ENCODE results near the gene PNKD.

PNKD gene

GRCh38 chr2:218256612-218257350 is 13.5 kb upstream of the PNKD start:
- no peak for DNase-seq (ENCODE audit: low read depth, low spot score)

DNA sequence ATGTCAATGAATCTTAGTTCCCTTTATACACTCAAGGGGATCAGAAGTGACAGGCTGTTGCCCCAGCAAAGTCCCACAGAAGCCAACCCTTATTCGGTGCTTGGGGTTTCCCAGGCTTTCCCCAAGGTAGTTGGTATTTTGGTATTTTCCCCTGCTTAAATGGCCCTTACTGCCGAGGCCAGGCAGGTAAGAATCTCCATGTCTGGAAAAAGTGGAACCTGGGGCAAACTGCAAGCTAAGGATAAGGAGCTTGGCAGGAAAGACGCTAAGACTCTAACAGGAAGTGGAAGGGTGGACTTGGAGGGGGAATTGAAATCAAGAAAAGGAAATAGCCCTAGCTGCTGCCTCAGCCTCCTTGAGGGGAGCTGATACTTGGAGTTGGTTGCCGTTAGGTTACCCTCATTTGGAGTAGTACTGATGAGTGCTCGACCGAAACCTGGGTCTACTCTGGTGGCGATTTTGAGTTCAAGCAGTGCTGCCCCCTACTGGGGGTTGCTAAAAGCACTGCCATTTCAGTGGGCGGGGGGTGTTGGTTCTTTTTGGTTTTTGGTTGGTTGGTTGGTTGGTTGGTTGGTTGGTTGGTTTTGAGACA is 12.8 kb upstream of the PNKD start:
- DNase-seq (ENCODE audit: low read depth, low spot score): no peak

- DNase-seq (ENCODE audit: low read depth, low spot score): no peak
Observed at GRCh38 chr2:218259099-218259961, 11.0 kb upstream of the PNKD start.

DNA sequence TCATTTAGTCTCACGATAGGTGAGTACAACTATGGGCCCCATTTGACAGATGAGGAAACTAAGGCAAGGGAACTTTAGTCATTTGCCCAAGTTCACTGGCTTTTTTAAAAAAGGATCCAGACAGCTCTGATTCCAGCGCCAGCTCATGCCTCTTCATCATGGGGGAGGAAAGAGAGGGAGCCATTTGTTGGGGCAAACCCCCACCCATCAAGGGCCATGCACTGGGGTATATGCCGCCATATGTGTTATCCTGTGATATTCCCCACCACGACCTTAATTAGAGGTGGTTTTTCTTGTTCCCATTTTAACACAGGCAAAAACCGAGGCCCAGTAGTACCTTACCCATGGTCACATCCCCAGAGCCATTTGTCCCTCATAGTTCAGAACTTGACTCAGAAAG is 10.2 kb upstream of the PNKD start:
- DNase-seq (ENCODE audit: low read depth, low spot score): no peak

GRCh38 chr2:218260742-218261422 is 9.4 kb upstream of the PNKD start, which contains the start of gene GPBAR1:
GPBAR1 (plus strand) TSS chr2:218261015; CDS start chr2:218262725, 1,710 bp downstream.
- no peak for DNase-seq (ENCODE audit: low read depth, low spot score)

GRCh38 chr2:218261423-218262236 is 8.7 kb upstream of the PNKD start:
- DNase-seq (ENCODE audit: low read depth, low spot score): no peak

- no peak for DNase-seq (ENCODE audit: low read depth, low spot score)
Observed at GRCh38 chr2:218262237-218262600, 8.1 kb upstream of the PNKD start.

GRCh38 chr2:218262631-218263586 is 7.4 kb upstream of the PNKD start:
- DNase-seq (ENCODE audit: low read depth, low spot score): no peak

GRCh38 chr2:218263817-218264641 is 6.3 kb upstream of the PNKD start:
- DNase-seq (ENCODE audit: low read depth, low spot score): no peak

- no peak for DNase-seq (ENCODE audit: low read depth, low spot score)
Observed at GRCh38 chr2:218264773-218265561, 5.4 kb upstream of the PNKD start.

- DNase-seq (ENCODE audit: low read depth, low spot score): no peak
Observed at GRCh38 chr2:218265626-218266025, 4.7 kb upstream of the PNKD start.

GRCh38 chr2:218266316-218266979 is 3.9 kb upstream of the PNKD start:
- no peak for DNase-seq (ENCODE audit: low read depth, low spot score)

DNA sequence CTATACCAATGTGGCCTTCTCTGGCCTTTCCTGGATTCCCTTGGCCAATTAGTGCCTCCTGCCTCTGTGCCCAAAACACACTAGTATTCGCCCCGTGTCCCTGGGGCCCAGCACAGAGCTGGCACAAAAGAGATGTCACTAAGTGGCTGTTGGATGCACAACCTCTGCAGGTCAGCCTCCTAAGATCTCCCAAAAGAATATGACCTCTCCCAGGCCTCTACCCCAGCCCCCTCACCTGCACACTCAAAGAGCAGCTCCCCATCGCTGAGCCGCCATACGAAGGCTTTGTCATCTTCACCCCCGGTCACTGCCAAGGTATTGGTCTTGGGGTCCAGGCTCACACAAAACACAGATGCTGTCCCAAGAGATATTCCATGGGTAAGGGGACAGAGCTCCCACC is 3.1 kb upstream of the PNKD start:
- DNase-seq (ENCODE audit: low read depth, low spot score): no peak

- no peak for DNase-seq (ENCODE audit: low read depth, low spot score)
Observed at GRCh38 chr2:218270721-218271486, 585 bp downstream of the PNKD start.

DNA sequence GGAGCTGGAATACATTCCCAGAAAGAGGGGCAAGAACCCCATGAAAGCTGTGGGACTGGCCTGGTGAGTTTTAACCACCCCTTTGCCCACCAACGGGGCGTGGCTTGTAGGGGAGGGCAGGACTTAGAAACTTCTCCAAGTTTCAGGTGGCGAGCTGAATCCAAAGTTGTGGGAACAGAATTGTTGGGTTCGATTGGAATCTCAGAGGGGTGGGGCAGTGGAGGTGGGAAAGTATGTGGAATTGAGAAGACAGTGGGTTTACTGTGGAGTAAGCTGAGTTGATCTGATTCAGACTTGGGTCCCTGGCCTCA is 1.1 kb downstream of the PNKD start:
- DNase-seq (ENCODE audit: low read depth, low spot score): no peak

DNA sequence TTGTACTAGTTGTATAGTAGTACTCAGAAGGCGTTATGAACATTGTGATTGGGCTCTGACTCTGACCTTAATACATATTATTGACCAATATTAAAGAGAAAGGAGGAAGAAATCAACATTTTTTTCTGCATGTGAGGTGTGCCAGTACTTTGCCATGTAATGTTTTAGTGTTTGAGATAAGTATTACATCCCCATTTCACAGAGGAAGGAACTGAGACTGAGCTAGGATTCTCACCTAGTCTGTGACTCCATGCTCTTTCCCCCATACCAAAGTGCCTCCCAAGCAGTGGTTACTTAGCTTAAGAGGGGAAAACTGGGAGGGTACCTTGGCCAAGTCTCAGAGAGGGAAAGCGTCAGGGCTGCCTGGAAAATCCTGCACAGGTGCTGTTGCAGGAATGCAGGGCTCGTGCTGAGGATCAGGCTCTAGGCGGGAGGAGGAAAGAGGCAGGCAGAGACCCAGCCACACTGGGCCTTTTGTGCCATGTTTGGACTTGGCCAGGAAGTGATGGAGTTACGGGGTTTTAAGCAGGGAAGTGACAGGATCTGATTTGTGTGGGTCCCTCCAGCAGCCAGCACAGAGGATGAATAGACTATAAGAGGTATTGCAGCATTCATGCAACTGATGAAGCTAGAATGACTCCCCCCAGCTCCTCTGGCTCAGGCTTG is 1.7 kb downstream of the PNKD start:
- DNase-seq (ENCODE audit: low read depth, low spot score): no peak

Data from smooth muscle cell of the brain vasculature (primary cell).